RWPE2 (cell line): ENCODE results near the gene NRDC.

ENCODE experiments used
- ATAC-seq: fragments of 200-7000 bp; cut with Tn5 transposase; 3 replicates; pipeline ENCODE4 v1.9.1; 2021; ENCODE audit warnings: low read depth
- DNase-seq: peaks from one replicate; pipeline ENCODE4 v3.0.0-alpha.2; 2020; ENCODE audit warnings: low spot score
- H3K27ac ChIP-seq: fragments of 450-650 bp; 2 replicates; pipeline ENCODE4 v1.5.1; 2017; ENCODE audit warnings: mild to moderate bottlenecking; ENCODE audit not compliant: poor library complexity, severe bottlenecking
- H3K27me3 ChIP-seq: fragments of 250-450 bp; sonication (Bioruptor Pico); 2 replicates; pipeline ENCODE4 v1.5.1; 2021; ENCODE audit warnings: mild to moderate bottlenecking, moderate library complexity; ENCODE audit not compliant: insufficient read depth, poor library complexity, severe bottlenecking
- H3K36me3 ChIP-seq: fragments of 250-450 bp; sonication (Bioruptor Pico); 2 replicates; pipeline ENCODE4 v1.5.1; 2020; ENCODE audit warnings: low read depth, mild to moderate bottlenecking, moderate library complexity
- H3K4me1 ChIP-seq: fragments of 250-450 bp; sonication (Bioruptor Pico); 2 replicates; pipeline ENCODE4 v1.5.1; 2021; ENCODE audit warnings: mild to moderate bottlenecking, moderate library complexity; ENCODE audit not compliant: insufficient read depth, poor library complexity, severe bottlenecking
- H3K4me3 ChIP-seq: fragments of 250-450 bp; sonication (Bioruptor Pico); 2 replicates; pipeline ENCODE4 v1.5.1; 2021; ENCODE audit warnings: mild to moderate bottlenecking, moderate library complexity; ENCODE audit not compliant: severe bottlenecking
- H3K9me3 ChIP-seq: fragments of 250-450 bp; sonication (Bioruptor Pico); 2 replicates; pipeline ENCODE4 v1.5.1; 2021; ENCODE audit warnings: mild to moderate bottlenecking, moderate library complexity; ENCODE audit not compliant: severe bottlenecking
- TF ChIP-seq, protein P1 (sequence below): fragments of 450-650 bp; IDR thresholded peaks from one replicate; pipeline ENCODE4 v1.5.1; 2017; ENCODE audit warnings: mild to moderate bottlenecking, moderate library complexity; ENCODE audit not compliant: poor library complexity, severe bottlenecking

The NRDC gene

GRCh38 chr1:51843948-51844347 lies 34.6 kb downstream of the NRDC start:
- H3K4me3 ChIP-seq: no peak overlapping the region
- no peaks in the 10 kb centered on the region for H3K9me3 ChIP-seq
- peaks cover 3% of the 10 kb centered on the region for H3K4me1 ChIP-seq
- no peaks in the 10 kb centered on the region for H3K27me3 ChIP-seq
- peaks cover 32% of the 10 kb centered on the region for H3K36me3 ChIP-seq
- TF ChIP-seq, protein P1, sequence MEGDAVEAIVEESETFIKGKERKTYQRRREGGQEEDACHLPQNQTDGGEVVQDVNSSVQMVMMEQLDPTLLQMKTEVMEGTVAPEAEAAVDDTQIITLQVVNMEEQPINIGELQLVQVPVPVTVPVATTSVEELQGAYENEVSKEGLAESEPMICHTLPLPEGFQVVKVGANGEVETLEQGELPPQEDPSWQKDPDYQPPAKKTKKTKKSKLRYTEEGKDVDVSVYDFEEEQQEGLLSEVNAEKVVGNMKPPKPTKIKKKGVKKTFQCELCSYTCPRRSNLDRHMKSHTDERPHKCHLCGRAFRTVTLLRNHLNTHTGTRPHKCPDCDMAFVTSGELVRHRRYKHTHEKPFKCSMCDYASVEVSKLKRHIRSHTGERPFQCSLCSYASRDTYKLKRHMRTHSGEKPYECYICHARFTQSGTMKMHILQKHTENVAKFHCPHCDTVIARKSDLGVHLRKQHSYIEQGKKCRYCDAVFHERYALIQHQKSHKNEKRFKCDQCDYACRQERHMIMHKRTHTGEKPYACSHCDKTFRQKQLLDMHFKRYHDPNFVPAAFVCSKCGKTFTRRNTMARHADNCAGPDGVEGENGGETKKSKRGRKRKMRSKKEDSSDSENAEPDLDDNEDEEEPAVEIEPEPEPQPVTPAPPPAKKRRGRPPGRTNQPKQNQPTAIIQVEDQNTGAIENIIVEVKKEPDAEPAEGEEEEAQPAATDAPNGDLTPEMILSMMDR: no peak
- no peak overlapping the region for H3K27ac ChIP-seq
- ATAC-seq (no peak), DNase-seq (no peak)

DNA sequence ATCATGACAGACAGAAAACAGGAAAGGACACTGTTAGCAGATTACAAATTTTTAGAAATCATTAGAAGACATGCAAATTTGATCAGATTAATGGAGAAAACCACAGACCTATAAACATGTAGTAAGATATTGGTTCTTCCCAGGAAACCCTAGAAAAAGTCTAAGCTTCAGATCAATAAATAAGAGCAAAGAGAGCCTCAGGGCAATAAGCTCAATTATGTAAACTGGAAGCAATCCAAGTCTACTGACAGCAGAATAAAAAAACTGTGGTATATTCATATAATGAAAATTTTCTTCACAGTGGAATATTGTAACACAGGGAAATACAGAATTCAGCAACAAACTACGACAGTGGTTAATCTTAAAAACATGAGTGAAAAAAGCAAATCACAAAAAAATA lies 36.3 kb downstream of the NRDC start:
- H3K9me3 ChIP-seq: no peaks in the 10 kb centered on the region
- no peaks in the 10 kb centered on the region for H3K27me3 ChIP-seq
- ATAC-seq (no peak), DNase-seq (no peak)
- TF ChIP-seq, protein P1: no peak
- peaks cover 3% of the 10 kb centered on the region for H3K4me1 ChIP-seq
- H3K36me3 ChIP-seq: peaks cover 32% of the 10 kb centered on the region
- no peak overlapping the region for H3K27ac ChIP-seq
- H3K4me3 ChIP-seq: no peak overlapping the region

GRCh38 chr1:51840743-51841461 lies 37.6 kb downstream of the NRDC start:
- no peaks in the 10 kb centered on the region for H3K27me3 ChIP-seq
- peaks cover 3% of the 10 kb centered on the region for H3K4me1 ChIP-seq
- H3K9me3 ChIP-seq: no peaks in the 10 kb centered on the region
- H3K36me3 ChIP-seq: peaks cover 46% of the 10 kb centered on the region
- H3K4me3 ChIP-seq: no peak overlapping the region
- H3K27ac ChIP-seq: no peak overlapping the region
- DNase-seq (no peak), ATAC-seq (no peak)
- TF ChIP-seq, protein P1: no peak

- Histone ChIP-seq H3K4me3 (no peak overlapping the region), H3K4me1 (peaks cover 3% of the 10 kb centered on the region), H3K36me3 (peaks cover 52% of the 10 kb centered on the region), H3K27me3 (no peaks in the 10 kb centered on the region), H3K27ac (no peak overlapping the region), H3K9me3 (no peaks in the 10 kb centered on the region)
- ATAC-seq: no peak
- no peak for DNase-seq
- TF ChIP-seq, protein P1: no peak
Observed at GRCh38 chr1:51840182-51840581, 38.3 kb downstream of the NRDC start.

DNA sequence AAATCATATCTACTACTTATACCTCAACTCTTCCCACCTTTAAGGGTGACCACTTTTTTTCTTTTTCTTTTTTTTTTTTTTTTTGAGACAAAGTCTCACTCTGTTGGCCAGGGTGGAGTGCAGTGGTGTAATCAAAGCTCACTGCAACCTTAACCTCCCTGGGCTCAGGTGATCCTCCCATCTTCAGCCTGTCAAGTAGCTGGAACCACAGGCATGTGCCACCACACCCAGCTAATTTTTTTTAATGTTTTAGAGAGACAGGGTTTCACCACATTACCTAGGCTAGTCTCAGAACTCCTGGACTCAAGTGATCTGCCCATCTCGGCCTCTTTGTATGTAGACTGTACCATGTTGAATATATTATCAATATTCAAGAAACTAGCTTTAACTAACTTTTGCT lies 39.4 kb downstream of the NRDC start:
- H3K4me3 ChIP-seq: no peak overlapping the region
- TF ChIP-seq, protein P1: no peak
- peaks cover 3% of the 10 kb centered on the region for H3K4me1 ChIP-seq
- no peak overlapping the region for H3K27ac ChIP-seq
- no peak for DNase-seq
- peak; percentile 61; the same call in 2 of the 3 replicates for ATAC-seq
- H3K36me3 ChIP-seq: peaks cover 60% of the 10 kb centered on the region
- H3K27me3 ChIP-seq: no peaks in the 10 kb centered on the region
- no peaks in the 10 kb centered on the region for H3K9me3 ChIP-seq
